ENCODE measurements around the gene CUTA.

DNA sequence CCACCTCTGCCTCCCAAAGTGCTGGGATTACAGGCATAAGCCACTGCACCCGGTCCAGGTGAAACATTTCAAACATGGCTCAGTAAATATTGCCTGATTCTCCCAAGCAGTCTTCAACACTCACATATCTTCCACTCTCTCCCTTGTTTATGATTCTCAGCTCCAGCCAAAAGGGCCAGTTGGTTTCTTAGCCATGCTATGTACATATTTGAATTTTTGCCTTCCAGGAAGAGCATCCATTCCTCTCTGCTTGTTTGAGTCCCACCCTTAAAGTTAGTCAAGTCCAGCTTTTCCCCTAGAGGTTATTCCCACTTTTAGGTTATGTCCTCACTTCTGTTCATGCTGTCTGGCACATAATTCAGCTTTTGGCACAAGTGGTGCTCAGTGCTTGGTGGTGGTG, 20.4 kb downstream of the CUTA start:
- TF ChIP-seq MAFK (conservative IDR thresholded peaks at IDR 0.05 in 1 of 2, IDR thresholded peaks at IDR 0.05 in 1 of 2; ENCODE audit: low read length in 2 of 2) (no peak), NKX3-1 (CRISPR knock-in tag; IDR thresholded peaks at IDR 0.05) (no peak), SRF (IDR thresholded peaks at IDR 0.05; ENCODE audit: low read depth, low read length) (no peak), ZNF776 (CRISPR knock-in tag; IDR thresholded peaks at IDR 0.05) (no peak), ZNF773 (CRISPR knock-in tag; IDR thresholded peaks at IDR 0.05; ENCODE audit: borderline replicate concordance) (no peak)
- TF ChIP-seq, protein P1, sequence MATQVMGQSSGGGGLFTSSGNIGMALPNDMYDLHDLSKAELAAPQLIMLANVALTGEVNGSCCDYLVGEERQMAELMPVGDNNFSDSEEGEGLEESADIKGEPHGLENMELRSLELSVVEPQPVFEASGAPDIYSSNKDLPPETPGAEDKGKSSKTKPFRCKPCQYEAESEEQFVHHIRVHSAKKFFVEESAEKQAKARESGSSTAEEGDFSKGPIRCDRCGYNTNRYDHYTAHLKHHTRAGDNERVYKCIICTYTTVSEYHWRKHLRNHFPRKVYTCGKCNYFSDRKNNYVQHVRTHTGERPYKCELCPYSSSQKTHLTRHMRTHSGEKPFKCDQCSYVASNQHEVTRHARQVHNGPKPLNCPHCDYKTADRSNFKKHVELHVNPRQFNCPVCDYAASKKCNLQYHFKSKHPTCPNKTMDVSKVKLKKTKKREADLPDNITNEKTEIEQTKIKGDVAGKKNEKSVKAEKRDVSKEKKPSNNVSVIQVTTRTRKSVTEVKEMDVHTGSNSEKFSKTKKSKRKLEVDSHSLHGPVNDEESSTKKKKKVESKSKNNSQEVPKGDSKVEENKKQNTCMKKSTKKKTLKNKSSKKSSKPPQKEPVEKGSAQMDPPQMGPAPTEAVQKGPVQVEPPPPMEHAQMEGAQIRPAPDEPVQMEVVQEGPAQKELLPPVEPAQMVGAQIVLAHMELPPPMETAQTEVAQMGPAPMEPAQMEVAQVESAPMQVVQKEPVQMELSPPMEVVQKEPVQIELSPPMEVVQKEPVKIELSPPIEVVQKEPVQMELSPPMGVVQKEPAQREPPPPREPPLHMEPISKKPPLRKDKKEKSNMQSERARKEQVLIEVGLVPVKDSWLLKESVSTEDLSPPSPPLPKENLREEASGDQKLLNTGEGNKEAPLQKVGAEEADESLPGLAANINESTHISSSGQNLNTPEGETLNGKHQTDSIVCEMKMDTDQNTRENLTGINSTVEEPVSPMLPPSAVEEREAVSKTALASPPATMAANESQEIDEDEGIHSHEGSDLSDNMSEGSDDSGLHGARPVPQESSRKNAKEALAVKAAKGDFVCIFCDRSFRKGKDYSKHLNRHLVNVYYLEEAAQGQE (IDR thresholded peaks at IDR 0.05; ENCODE audit: borderline replicate concordance in 1 of 2, low read depth in 1 of 2, low read length in 2 of 2): no peak

Measured in HepG2 (cell line).